Ectodermal cell (in vitro differentiated cells): Measurements from ENCODE around the gene COL27A1.

Experiments
- H3K27ac ChIP-seq: 2 replicates; pipeline ENCODE4 v1.7.0; 2013; ENCODE audit warnings: mild to moderate bottlenecking, low read depth, low read length; ENCODE audit not compliant: insufficient read depth, poor library complexity, severe bottlenecking
- H3K27me3 ChIP-seq: 2 replicates; pipeline ENCODE4 v1.7.0; 2013; ENCODE audit warnings: mild to moderate bottlenecking, low read length; ENCODE audit not compliant: insufficient read depth, control insufficient read depth, poor library complexity, severe bottlenecking
- H3K36me3 ChIP-seq: one replicate; pipeline ENCODE4 v1.7.0; 2013; ENCODE audit warnings: low read length; ENCODE audit not compliant: control insufficient read depth, insufficient read depth
- H3K4me1 ChIP-seq: one replicate; pipeline ENCODE4 v1.7.0; 2013; ENCODE audit warnings: low read length; ENCODE audit not compliant: control insufficient read depth, insufficient read depth
- H3K4me3 ChIP-seq: 2 replicates; pipeline ENCODE4 v1.7.0; 2013; ENCODE audit warnings: low read depth, low read length, control low read depth; ENCODE audit not compliant: insufficient read depth
- H3K9me3 ChIP-seq: 2 replicates; pipeline ENCODE4 v1.7.0; 2013; ENCODE audit warnings: mild to moderate bottlenecking, low read length, moderate library complexity; ENCODE audit not compliant: control insufficient read depth
- WGBS, 2 experiments: methylation state at CpG; one replicate each; pipeline ENCODE4 v1.1.7; 2013; ENCODE audit warnings: missing lambda C conversion rate in 2 of 2; 5-methylcytosine and 5-hydroxymethylcytosine counted together

The COL27A1 gene

GRCh38 chr9:114300153-114300845, 145.0 kb downstream of the COL27A1 start:
- Histone ChIP-seq H3K36me3 (peaks cover 9% of the 10 kb centered on the region), H3K27ac (no peak overlapping the region)
- WGBS, 2 experiments, result 92% methylated on average over 4 of the region's 4 CpGs

GRCh38 chr9:114300846-114301797, 145.8 kb downstream of the COL27A1 start:
- no peak overlapping the region for H3K4me3 ChIP-seq
- no peaks in the 10 kb centered on the region for H3K4me1 ChIP-seq
- H3K36me3 ChIP-seq, result peaks cover 5% of the 10 kb centered on the region
- no peaks in the 10 kb centered on the region for H3K27me3 ChIP-seq
- no peak overlapping the region for H3K27ac ChIP-seq
- 93 to 94% methylated on average over 31 of the region's 31 CpGs for WGBS, 2 experiments
- no peaks in the 10 kb centered on the region for H3K9me3 ChIP-seq

More at GRCh38 chr9:114300153-114300845, 145.0 kb downstream of the COL27A1 start:
- Histone ChIP-seq H3K4me3 (no peak overlapping the region), H3K4me1 (no peaks in the 10 kb centered on the region), H3K9me3 (no peaks in the 10 kb centered on the region), H3K27me3 (no peaks in the 10 kb centered on the region)

GRCh38 chr9:114301798-114302565, 146.6 kb downstream of the COL27A1 start:
- peaks cover 5% of the 10 kb centered on the region for H3K36me3 ChIP-seq
- 87 to 91% methylated on average over 15 of the region's 15 CpGs for WGBS, 2 experiments

DNA sequence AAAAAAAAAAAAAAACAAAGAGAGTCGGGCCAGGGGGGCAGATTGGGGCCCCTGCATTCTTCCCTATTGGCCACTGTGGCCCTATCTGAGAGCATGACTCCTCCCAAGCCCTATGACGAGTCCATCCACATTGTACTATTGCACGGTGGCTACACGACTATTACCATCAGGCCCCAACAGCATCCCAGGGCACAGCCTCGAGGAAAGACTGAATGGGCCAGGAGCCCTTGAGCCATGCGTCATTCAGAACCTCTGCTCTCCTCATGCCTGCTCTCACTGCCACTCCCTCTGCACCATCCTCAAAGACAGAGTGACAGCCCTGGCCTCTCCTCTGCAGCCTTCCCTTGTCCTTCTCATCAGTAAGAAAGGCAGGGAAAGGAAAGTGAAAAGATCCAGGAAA, 147.4 kb downstream of the COL27A1 start:
- Histone ChIP-seq H3K27me3 (no peaks in the 10 kb centered on the region), H3K27ac (no peak overlapping the region), H3K4me1 (no peaks in the 10 kb centered on the region), H3K9me3 (no peaks in the 10 kb centered on the region), H3K4me3 (no peak overlapping the region), H3K36me3 (no peaks in the 10 kb centered on the region)
- 82 to 87% methylated on average over 6 of the region's 6 CpGs for whole genome bisulfite sequencing, 2 experiments

More at GRCh38 chr9:114301798-114302565, 146.6 kb downstream of the COL27A1 start:
- Histone ChIP-seq H3K27ac (no peak overlapping the region), H3K4me3 (no peak overlapping the region), H3K4me1 (no peaks in the 10 kb centered on the region), H3K27me3 (no peaks in the 10 kb centered on the region), H3K9me3 (no peaks in the 10 kb centered on the region)

GRCh38 chr9:114303571-114303970, 148.2 kb downstream of the COL27A1 start:
- Histone ChIP-seq H3K4me1 (no peaks in the 10 kb centered on the region), H3K27ac (no peak overlapping the region), H3K9me3 (no peaks in the 10 kb centered on the region), H3K27me3 (no peaks in the 10 kb centered on the region), H3K36me3 (no peaks in the 10 kb centered on the region), H3K4me3 (no peak overlapping the region)
- WGBS, 2 experiments, result 85 to 86% methylated on average over 5 of the region's 5 CpGs

- Histone ChIP-seq H3K27me3 (no peaks in the 10 kb centered on the region), H3K9me3 (no peaks in the 10 kb centered on the region), H3K36me3 (no peaks in the 10 kb centered on the region), H3K27ac (no peak overlapping the region), H3K4me3 (no peak overlapping the region), H3K4me1 (no peaks in the 10 kb centered on the region)
- WGBS, 2 experiments, result 94 to 96% methylated on average over 4 of the region's 4 CpGs
These were observed 148.6 kb downstream of the COL27A1 start for GRCh38 chr9:114303977-114304376.

- no peak overlapping the region for H3K4me3 ChIP-seq
- no peaks in the 10 kb centered on the region for H3K27me3 ChIP-seq
- no peaks in the 10 kb centered on the region for H3K36me3 ChIP-seq
- H3K27ac ChIP-seq, result no peak overlapping the region
- H3K4me1 ChIP-seq, result no peaks in the 10 kb centered on the region
- 92 to 95% methylated on average over 10 of the region's 10 CpGs for WGBS, 2 experiments
- H3K9me3 ChIP-seq, result no peaks in the 10 kb centered on the region
These were observed 149.3 kb downstream of the COL27A1 start for GRCh38 chr9:114304416-114305188.

GRCh38 chr9:114307899-114308267, 152.5 kb downstream of the COL27A1 start:
- H3K9me3 ChIP-seq, result no peaks in the 10 kb centered on the region
- H3K4me3 ChIP-seq, result no peak overlapping the region
- H3K4me1 ChIP-seq, result no peaks in the 10 kb centered on the region
- H3K27me3 ChIP-seq, result no peaks in the 10 kb centered on the region
- no peak overlapping the region for H3K27ac ChIP-seq
- WGBS, 2 experiments, result 93 to 96% methylated on average over 6 of the region's 6 CpGs
- H3K36me3 ChIP-seq, result no peaks in the 10 kb centered on the region

DNA sequence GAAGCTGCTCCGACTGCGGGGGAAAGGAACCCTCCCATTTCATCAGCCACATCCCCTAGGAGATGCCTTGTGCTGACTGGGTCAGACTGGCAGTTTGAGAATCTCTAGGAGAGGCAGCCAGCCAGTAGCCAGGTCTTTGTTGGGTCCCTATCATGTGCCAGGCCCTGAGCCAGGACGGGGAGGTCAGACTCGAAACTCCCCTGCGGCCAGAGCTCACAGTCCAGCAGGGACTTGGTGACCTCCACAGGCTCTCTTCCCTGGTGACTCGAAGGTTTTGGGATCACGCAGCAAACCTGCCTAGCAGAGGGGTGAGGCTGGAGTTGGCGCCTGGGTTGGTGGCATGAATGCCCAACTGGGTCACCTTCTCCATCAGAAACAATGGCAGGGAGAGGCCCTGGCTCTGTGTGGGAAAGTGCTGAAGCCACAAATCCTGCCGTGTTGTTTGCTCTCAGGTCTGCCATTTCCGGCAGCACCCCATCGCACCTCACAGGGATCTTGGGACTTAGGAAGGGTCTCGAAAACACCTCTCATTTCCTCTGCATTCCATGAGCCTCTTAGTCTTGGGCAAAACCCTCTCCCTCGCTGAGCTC, 153.1 kb downstream of the COL27A1 start:
- WGBS, 2 experiments, result 94 to 96% methylated on average over 13 of the region's 13 CpGs
- Histone ChIP-seq H3K9me3 (no peaks in the 10 kb centered on the region), H3K27ac (no peak overlapping the region), H3K36me3 (no peaks in the 10 kb centered on the region), H3K4me1 (no peaks in the 10 kb centered on the region), H3K27me3 (no peaks in the 10 kb centered on the region), H3K4me3 (no peak overlapping the region)
